Activated CD4-positive, alpha-beta T cell treated with anti-CD3 and anti-CD28 coated beads, Interleukin-2, Interleukin-6, amounts not matched to agents 100 ng/mL and 50 ng/mL, durations not matched to agents 16 hours and 8 hours (primary cell): ENCODE measurements around the gene HARS1.
"Not testable (repeated sequence)": the region's sequence is repeated elsewhere in the genome, so short reads cannot be mapped to it uniquely, and the experiment has no call there.

Experiments used
- DNase-seq: peaks from one replicate; pipeline ENCODE4 v3.0.0-alpha.2; 2020

The HARS1 gene

DNA sequence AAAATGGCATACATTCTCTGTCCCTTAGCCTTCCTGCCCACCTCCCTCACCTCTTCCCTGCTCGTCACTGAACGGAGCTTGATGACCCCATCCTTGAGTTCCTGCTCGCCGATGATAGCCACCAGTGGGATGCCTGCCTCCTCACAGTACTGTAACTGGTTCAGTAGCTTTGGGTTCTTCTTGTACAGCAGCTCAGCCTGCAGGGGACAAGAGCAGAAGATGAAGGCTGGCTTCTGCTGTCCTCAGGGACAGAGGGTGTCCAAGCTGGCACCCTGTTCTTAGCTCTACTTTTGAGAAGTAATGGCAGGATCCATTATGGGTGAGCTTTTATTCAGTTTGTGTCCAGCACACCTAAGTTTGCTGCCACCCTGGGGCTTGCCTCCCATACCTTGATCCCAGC, 16.5 kb downstream of the HARS1 start:
- DNase-seq, result no peak

GRCh38 chr5:140674211-140674610, 17.0 kb downstream of the HARS1 start:
- no peak for DNase-seq

- no peak for DNase-seq
Observed at GRCh38 chr5:140673187-140673976, 17.8 kb downstream of the HARS1 start, which contains the start of gene DND1. Gene DND1, minus strand, starts transcription at chr5:140673576. Its CDS starts 34 bp downstream, at chr5:140673542.

DNA sequence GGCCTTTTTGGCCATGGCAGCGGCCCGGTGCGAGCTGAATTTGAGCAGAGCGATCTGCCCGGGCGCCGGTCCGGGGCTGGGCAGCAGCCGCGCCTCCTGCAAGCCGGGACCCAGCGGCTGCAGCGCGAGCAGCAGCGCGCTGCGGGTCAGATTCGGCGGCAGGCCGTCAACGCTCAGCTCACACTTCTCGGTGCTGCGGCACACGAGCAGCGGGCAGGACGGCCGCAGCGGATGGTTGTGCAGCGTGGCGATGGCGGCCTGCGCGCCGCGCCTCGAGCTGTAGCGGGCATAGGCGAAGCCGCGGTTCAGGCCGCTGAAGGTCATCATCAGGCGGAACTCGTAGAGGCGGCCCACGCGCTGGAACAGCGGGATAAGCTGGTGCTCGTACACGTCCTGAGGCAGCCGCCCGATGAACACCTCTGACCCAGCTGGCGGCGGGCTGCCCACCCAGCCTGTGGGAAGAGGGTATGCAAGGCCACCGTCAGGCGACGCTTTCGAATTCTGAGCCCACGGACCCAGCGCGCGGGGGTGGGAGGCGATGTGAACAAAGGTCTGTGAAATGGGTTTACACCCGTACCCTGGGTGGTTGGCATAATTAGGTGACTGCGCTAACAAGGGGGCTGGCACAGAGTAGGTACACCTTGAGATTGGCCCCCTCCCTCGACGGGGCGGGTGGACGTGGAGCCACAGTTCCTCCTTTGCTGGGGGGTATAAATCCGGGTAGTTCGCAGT, 18.5 kb downstream of the HARS1 start:
- DNase-seq, result no peak

DNA sequence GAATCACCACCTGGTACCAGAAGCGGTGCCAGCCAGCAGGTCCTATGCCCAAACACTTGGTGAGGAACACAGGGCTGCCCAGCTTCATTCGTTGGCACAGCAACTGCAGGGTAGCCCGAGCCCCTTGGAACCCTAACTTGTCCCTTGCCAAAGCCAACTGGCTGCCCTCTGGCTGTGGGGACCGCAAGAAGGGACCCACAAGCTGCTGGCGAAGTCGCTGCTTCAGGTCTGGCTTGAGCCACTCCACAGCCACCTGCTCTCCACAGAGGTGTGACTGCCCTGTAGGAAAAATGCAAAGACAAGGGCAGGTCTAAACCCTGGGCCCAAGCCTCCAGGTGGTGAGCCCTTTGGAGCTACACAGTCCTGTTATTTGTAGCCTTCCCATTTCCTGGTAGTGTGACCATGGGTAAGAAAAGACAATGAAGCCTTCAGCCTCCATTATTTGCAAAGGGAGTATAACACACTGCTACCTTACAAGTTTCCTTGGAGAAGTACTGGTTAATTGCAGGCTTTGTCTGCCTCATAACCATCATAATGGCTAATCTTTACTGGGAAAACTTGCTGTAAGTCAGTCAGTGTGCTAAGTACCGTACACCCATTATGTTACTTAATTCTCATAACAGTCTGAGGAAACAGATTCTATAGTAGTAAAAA, 19.6 kb downstream of the HARS1 start:
- DNase-seq, result no peak

GRCh38 chr5:140671035-140671434, 20.1 kb downstream of the HARS1 start:
- DNase-seq, result not testable (repeated sequence)

GRCh38 chr5:140664359-140665119, 26.6 kb downstream of the HARS1 start, which contains the start of gene WDR55:
Gene WDR55, plus strand, starts transcription at chr5:140664904. Its CDS starts 9 bp downstream, at chr5:140664913.
- peak; percentile 97 for DNase-seq

GRCh38 chr5:140664030-140664358, 27.2 kb downstream of the HARS1 start:
- no peak for DNase-seq

- DNase-seq, result not testable (repeated sequence)
Observed at GRCh38 chr5:140660371-140660770, 30.8 kb downstream of the HARS1 start.

DNA sequence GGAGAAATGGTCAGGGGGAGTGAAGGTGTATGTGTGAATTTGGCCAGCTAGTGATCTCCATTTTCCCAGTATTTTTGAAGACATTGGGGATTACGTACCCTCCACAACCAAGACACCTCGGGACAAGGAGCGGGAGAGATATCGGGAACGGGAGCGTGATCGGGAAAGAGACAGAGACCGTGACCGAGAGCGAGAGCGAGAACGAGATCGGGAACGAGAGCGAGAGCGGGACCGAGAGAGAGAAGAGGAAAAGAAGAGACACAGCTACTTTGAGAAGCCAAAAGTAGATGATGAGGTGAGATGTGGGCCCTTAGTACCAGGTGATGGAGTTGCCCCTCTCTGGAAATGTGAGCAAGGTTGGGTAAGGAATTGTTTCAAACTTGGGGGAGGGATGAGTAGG, 32.3 kb downstream of the HARS1 start:
- no peak for DNase-seq

GRCh38 chr5:140647042-140647419, 44.1 kb downstream of the HARS1 start:
- DNase-seq, result no peak

GRCh38 chr5:140642718-140643117, 48.5 kb downstream of the HARS1 start:
- DNase-seq, result no peak

DNA sequence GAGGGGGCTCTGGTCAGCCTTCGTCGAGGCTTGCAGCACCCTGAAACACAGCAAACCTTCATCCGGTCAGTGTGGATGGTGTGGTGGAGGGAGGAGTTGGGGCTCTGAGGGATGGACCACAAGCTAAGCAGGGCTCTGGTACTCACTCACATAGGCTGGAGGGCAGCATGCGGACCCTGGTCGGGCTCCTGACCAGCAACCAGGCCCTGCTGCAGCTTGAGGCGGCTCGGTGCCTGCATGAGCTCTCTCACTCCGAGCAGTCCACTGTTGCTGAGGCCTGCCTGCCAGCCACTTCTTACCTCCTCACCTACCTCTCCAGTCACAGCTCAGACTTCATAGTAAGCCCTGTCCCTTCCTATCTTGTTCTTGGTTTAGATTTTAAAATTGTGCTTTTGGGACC, 49.5 kb downstream of the HARS1 start:
- no peak for DNase-seq

DNA sequence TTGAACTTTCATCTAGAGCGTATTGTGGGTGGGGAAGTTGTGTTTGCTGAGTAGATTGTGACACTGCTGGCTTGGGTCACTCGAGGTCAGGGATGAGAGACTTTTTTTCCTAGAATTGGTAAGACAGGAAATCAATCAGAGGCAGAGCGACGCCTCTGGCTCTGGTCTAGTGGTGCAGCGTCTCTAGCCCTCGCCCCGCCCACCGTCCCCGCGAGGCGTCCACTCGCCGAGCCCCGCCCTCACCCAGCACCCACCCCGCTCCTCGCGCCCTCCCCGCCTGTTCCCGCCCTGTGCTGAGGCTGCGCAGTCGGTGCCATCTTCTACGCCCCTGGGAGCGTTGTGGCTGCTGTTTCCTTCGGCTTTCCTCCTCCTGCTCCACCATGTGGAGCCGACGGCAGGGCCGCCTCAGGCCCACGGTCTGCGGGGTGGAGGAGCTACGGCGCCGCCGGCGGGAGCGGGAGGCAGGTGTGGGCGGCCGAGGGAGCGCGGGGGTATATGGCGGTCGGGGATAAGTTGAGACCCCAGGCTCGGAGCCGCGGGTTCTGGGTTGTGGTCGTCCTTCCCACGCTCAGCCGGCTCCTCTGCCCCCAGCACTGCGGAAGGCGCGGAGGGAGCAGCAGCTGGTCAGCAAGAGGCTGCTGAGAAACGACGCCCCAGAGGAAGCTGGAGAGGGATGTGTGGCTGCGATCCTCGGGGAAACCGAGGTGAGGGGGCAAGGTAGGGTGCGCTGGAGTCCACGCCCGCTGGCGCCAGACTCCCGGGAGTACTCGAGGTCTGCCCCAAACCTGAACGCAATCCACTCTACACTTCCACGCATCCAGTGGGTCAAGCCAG, 51.8 kb downstream of the HARS1 start, which contains the start of gene TMCO6:
Gene TMCO6, plus strand, starts transcription at position 304 of the 834 bp plus-strand sequence. Its CDS starts 77 bp downstream, at position 381.
- peak; percentile 98 for DNase-seq

GRCh38 chr5:140638898-140639147, 52.3 kb downstream of the HARS1 start:
- DNase-seq, result not testable (repeated sequence)

DNA sequence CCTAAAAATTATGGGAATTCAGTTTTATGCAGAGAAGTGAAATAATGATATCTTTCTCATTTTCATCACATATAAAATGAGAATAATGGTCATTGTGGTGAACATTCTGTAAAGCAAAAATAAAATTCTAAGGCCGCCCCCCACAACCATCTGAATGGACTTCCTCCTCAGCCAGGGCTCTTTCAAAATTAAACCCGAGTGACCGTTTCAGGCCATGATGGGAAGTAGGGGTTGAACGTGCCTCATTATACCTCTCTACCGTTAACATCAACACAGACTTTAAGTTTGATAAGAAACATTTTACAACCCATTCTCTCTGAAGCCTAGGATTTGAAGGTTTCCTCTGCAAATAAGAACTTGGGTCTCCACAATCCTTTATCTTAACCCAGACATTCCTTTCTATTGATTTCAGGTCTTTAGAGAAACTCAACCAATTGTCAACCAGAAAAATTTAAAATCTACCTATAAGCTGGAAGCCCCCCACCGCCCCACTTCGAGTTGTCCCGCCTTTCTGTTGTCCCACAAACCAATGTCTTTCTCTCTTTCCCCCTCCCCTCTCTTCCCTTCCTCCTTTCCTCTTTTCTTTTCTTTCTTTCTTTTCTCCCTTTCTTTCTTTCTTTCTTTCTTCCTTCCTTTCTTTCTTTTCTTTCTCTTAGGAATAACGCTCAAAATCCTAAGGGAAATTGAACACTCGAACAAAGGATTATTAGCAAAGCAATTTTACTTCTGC, 53.6 kb downstream of the HARS1 start:
- DNase-seq, result no peak

DNA sequence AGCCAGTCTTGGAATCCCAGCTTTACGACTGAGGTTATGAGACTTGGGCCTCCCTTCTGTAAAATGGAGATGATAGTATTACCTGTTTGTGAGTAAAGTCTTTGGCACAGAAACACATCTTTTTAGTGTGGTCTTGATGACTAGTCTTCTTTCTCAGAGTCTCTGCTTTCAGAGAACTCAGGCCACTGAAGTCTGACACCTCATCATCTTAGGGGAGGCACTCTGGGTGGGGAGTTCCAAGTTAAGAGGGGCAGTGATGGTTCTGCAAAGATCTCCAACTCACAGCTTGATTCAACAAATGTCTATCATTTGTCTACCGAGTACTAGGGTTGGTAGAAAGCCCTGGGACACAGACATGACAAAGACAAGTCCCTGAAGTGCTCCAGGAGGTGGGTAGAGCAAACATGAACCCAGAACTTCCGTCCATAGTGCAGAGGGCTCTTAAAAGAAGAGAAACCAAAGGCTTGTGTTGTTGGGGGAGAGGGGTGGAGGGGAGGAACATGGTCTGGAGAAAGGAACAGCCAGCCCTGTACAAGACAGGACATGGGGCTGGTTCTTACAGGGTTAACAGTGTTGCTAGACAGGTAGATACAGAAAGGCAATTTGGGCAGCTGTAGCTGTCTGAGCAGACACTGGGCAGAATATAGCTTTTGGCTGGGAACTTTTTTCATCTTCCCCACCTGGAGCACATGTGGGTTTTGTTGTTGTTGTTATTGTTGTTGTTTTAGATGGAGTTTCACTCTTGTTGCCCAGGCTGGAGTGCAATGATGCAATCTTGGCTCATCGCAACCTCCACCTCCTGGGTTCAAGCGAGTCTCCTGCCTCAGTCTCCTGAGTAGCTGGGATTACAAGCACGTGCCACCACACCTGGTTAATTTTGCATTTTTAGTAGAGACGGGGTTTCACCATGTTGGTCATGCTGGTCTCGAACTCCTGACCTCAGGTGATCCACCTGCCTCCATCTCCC, 55.6 kb downstream of the HARS1 start:
- no peak for DNase-seq

DNA sequence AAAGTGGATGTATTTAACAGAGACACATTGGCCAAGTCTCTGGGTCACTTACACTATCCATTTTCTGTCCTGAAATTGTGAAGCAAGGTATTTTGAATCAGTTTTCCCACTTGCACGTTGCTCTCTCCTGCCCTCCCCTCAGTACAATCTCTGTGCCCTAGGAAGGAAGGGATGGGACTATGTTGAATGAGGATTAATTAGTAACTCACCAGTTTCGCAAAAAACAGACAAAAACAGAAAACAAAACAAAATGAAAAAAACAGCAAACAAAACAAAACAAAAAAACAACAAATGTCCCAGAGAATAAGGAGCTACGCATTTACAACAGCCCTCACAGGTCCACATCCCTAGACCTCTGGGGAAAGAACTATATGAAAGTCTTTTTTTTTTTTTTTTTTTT, 57.1 kb downstream of the HARS1 start:
- no peak for DNase-seq

GRCh38 chr5:140633501-140633900, 57.7 kb downstream of the HARS1 start:
- no peak for DNase-seq

DNA sequence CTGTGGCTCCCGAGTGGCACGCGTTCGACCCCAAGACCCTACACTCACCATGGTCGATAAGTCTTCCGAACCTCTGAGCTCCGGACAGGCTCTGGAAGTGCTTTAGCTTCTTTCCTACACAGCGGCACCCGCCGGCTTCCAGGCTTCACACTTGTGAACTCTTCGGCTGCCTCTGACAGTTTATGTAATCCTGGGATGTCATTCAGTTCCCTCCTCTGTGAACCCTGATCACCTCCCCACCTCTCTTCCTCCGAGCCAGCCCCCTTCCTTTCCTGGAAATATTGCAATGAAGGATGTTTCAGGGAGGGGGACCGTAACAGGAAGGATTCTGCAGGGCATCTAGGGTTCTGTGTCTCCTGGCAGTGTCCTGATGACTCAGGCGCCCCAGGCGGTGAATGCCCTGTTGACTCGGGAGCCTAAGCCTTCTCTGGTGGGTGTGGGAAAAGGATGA, 58.1 kb downstream of the HARS1 start, which contains the start of gene CD14:
Gene CD14, minus strand, starts transcription at position 155 of the 451 bp plus-strand sequence. Its CDS starts 104 bp downstream, at position 51.
- peak; percentile 13 for DNase-seq
